ENCODE results near the gene SLIRP.
"Not testable (repeated sequence)": the region's sequence is repeated elsewhere in the genome, so short reads cannot be mapped to it uniquely, and the experiment has no call there.

Gene SLIRP

DNA sequence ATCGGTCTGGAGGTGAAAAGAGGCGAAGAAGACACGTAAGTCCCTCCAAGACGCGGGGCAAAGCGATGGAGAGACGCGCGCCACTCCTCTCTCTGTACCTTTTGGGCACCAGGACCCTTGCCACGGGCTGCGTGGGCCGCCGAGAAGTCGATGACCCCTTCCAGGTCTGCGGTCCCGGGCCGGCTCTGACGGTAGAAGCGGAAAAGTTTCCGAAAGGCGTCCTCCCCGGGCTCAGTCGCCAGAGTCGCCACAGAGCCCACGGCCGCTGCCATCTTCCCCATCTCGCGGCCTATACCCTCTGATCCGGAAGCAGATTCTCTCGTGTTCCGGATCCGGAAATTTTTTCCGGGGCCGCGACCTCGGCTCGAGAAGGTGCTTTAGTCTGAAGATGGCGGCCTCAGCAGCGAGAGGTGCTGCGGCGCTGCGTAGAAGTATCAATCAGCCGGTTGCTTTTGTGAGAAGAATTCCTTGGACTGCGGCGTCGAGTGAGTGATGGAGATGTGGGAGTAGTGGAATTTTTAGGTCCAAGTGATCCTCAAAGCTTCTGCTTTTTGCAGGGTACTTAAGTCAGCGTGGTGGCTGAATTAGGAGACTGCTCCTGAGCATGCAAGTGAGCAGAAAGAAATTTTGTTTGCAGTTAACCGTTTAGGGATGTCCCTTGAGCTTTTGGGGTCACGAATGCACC is at the start of gene SLIRP, which contains the start of gene ALKBH1:
Gene SLIRP (plus strand): TSS at position 380 of the 685 bp plus-strand sequence. CDS start 9 bp downstream, at position 389.
Gene ALKBH1 (minus strand): TSS at position 300 of the 685 bp plus-strand sequence. CDS start 19 bp downstream, at position 281.
- DNase-seq (ENCODE audit: low spot score) = peak; percentile 92
- no peak for FAIRE-seq

DNA sequence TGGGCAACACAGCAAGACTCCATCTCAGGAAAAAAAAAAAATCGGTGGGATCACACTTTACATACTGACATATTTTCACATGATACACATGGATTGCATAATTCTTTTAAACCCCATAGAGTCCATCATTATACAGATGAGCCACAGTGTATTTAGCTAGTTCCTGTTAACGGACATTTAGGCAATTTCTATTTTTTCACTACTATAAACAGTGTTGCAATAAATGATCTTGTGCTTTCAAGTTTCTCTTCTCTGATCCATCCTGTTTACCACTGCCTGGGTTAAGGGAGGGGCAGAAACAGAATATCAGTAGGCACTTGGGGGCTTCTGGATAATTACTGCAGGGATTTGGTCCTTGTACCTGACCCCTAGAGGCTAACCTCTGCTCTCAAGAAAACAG is 48.1 kb upstream of the SLIRP start:
- FAIRE-seq = no peak
- no peak for DNase-seq (ENCODE audit: low spot score)

DNA sequence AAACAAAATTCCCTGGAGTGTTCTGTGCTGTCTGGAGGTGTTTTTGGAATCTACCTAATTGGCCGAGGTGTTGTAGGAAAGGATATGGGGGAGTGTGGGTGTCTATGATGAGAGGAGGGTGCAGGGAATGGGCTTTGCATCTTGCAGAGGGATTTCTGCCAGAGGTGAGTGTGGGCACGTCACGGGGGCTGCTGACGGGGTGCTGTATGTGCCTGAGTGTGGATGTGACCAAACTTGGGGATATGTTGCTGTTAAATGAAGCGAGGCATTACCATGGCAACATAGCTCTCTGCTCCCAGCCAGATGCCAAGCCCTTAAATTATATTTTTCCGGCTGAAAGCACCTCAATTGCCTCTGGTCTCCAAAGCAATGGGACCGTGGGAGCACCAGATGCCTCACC is 47.1 kb upstream of the SLIRP start:
- FAIRE-seq (no peak), DNase-seq (ENCODE audit: low spot score) (no peak)

GRCh38 chr14:77661562-77661961 is 46.3 kb upstream of the SLIRP start:
- FAIRE-seq; DNase-seq (ENCODE audit: low spot score): not testable (repeated sequence)

GRCh38 chr14:77663293-77663692 is 44.6 kb upstream of the SLIRP start:
- FAIRE-seq (no peak), DNase-seq (ENCODE audit: low spot score) (no peak)

- DNase-seq (ENCODE audit: low spot score) = no peak
- FAIRE-seq = no peak
Observed at GRCh38 chr14:77667331-77667730, 40.6 kb upstream of the SLIRP start.

- no peak for DNase-seq (ENCODE audit: low spot score)
- FAIRE-seq = no peak
Observed at GRCh38 chr14:77673193-77673592, 34.7 kb upstream of the SLIRP start.

- DNase-seq (ENCODE audit: low spot score) (no peak), FAIRE-seq (no peak)
Observed at GRCh38 chr14:77674931-77675330, 33.0 kb upstream of the SLIRP start.

- peak; percentile 13 for DNase-seq (ENCODE audit: low spot score)
- FAIRE-seq = peak; percentile 59
Observed at GRCh38 chr14:77681196-77682157, 26.4 kb upstream of the SLIRP start.

- DNase-seq (ENCODE audit: low spot score) = peak; percentile 23
- FAIRE-seq = no peak
Observed at GRCh38 chr14:77682158-77682553, 25.7 kb upstream of the SLIRP start.

DNA sequence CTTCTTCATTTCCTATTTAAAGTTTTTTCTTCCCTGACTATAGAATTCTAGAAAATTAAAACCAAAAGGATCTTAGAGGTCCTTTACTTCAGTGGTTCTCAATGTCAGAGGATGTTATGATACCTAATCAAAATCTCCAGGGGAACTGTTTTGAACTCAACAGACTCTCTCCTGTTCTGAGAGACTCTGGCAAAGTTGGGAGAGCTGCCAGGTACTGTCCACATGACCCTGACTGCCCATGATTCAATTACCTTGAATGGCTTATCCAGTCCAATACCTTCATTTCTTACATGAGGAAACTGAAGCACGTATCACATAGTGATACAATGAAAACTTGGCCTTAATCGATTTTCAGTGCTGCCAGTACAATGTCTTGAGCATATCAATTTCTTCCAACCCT is 16.6 kb upstream of the SLIRP start:
- no peak for DNase-seq (ENCODE audit: low spot score)
- no peak for FAIRE-seq

DNA sequence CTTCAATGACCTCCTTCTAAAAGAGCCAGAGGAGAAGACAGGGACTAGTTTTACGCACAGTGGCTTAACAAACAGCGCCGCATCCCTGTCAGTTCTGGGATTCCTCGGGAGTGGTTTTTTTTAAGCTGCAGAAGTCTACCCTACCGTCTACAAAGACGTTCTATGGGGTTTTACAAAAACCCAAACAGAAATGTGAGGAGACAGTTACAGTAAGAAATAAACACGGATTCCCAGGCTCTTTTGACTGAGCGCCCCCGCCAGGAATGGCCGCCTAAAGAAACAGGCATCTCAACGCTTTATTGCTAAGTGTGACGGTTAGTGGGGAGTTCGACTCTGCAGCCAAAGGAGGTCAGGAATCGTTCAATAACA is 564 bp upstream of the SLIRP start:
- FAIRE-seq = no peak
- DNase-seq (ENCODE audit: low spot score) = peak; percentile 30

DNA sequence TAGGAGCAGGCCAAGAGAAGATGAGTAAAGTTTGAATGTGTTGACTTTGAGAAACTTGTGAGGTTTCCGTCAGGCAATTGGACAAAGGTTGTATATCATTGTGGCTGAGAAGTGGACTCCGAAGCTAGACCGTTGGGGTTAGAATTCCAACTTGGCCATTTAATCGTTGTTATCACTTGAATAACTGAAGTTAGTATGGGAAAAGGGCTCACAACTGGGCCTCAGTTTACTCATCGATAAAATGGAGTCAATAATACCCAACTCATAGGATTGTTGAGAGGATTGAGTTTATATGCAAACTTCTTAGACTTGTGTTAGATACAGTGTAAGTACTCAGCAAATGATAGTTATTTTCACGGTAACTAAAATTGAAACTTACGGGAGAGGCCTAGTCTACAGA is 846 bp downstream of the SLIRP start:
- DNase-seq (ENCODE audit: low spot score) = no peak
- FAIRE-seq = no peak

DNA sequence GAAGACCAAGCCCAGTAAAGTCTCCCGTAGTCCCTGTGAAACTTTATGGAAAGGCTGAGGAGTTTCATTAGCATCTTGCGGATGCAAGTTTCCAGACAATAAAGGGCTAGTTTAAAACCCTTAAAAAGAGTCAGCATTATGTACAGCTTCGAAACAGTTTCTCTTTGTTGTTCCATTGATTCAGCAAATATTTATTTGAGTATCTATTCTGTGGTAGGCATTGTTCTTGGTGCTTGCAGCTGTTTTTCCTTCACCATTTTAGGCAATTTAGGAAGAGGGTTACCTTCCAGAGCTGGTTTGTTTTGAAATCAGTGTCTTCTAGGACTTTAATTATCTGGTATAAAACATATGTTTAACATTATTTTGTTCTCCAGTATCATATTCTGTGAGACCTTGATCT is 1.5 kb downstream of the SLIRP start:
- FAIRE-seq = no peak

DNA sequence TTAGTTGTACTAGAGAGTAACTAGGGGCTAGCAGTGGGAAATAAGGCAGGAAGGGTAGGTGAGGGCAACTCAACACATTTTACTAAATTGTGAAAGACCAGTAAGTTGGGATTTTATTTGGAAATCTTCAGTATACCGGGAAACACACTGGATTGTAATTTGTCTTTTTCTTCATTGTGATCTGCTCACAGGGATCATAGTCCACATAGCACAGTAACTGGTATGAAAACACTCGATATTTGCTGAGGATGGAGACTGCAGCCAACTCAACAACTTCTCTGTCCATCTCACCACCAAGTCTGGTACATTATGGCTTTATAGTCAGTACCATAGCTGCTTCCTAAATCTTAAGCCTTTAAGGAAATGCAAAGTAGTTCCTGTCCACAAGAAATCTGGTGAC is 2.5 kb downstream of the SLIRP start:
- FAIRE-seq (no peak), DNase-seq (ENCODE audit: low spot score) (no peak)

More for the DNA sequence above, 1.5 kb downstream of the SLIRP start:
- DNase-seq (ENCODE audit: low spot score) = no peak

DNA sequence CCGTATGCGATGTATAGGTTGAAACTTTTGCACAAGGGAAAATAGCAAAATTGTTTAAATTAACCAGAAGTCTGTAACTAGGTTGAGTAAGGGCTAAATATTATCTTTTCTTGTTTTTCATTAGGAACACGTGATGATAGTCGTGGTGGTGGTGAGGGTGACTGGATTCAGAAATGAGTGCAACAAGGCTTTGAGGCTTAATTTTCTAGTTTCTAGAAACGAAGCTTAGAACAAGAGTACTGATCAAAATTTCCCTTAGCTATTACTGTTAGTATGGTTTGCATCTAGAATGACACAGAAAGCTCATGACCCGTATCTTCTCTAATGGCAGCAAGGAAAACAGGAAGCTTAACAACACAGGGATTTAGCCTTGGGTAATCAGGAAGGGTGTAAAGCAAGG is 7.0 kb downstream of the SLIRP start:
- FAIRE-seq = no peak

GRCh38 chr14:77717608-77718305 is 9.9 kb downstream of the SLIRP start:
- FAIRE-seq (no peak), DNase-seq (ENCODE audit: low spot score) (no peak)

More for the DNA sequence above, 7.0 kb downstream of the SLIRP start:
- DNase-seq (ENCODE audit: low spot score) = no peak

DNA sequence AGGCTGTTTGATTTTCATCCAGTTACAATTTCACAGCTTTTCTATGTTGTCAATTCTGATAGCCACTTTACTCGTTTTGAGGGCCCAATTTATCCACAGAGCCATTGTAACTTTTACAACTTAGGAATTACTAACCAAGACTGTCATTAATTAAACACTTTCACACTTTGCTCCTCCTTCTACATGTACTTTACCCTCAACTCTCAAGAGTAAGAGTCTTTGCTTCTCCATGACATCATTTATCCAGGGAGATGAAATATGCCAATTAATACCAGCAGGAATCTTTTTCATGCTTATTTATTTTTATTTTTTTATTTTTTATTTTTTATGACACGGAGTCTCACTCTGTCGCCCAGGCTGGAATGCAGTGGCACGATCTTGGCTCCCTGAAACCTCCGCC is 13.5 kb downstream of the SLIRP start:
- FAIRE-seq = no peak
- DNase-seq (ENCODE audit: low spot score) = no peak

- FAIRE-seq = no peak
Observed at GRCh38 chr14:77722301-77722700, 14.4 kb downstream of the SLIRP start.

DNA sequence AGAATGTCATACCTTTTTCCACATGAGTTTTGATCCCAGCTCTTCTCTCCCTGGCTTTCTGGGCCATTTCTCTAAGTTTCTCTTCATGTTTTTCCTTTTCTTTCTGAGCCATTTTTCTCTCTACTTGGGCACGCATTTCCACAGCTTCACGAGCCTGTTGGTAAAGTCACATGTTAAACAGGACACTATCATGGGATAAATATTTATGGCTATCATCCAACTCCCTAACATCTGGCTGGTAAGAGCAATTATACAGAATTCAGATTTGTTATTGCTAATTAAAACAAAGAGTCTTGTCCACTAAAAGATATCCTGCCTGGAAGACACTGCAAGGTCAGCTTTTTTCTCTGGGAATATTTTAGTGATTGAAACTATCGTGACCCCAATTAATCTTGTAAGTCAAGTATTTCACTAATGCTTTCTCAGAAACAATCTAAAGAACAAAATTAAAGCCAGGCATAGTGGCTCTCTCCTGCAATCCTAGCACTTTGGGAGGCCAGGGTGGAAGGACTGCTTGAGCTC is 23.1 kb downstream of the SLIRP start:
- DNase-seq (ENCODE audit: low spot score) (no peak), FAIRE-seq (no peak)

More at GRCh38 chr14:77722301-77722700, 14.4 kb downstream of the SLIRP start:
- DNase-seq (ENCODE audit: low spot score) = no peak

GRCh38 chr14:77738559-77739250 is 30.8 kb downstream of the SLIRP start:
- FAIRE-seq (no peak), DNase-seq (ENCODE audit: low spot score) (no peak)
